Hepatocyte (in vitro differentiated cells): Measurements from ENCODE around the gene ARHGEF25. TPM values are rescaled to one million over a fixed set of nuclear protein-coding genes. Genes with fewer than 3 reads are reported as not detected.
"Not testable (repeated sequence)": the region's sequence is repeated elsewhere in the genome, so short reads cannot be mapped to it uniquely, and the experiment has no call there.

Experiments used
- DNase-seq: peaks from one replicate; pipeline ENCODE4 v3.0.0-alpha.2; 2016; ENCODE audit warnings: low spot score
- H2AFZ ChIP-seq: fragments of 200-600 bp; sonication (generic); 2 replicates; pipeline ENCODE4 v1.6.0; 2016; ENCODE audit warnings: antibody characterized with exemption, mild to moderate bottlenecking
- H3K27ac ChIP-seq: fragments of 200-600 bp; sonication (generic); 2 replicates; pipeline ENCODE4 v1.5.1; 2016; ENCODE audit warnings: mild to moderate bottlenecking
- H3K27me3 ChIP-seq: fragments of 200-600 bp; sonication (generic); 2 replicates; pipeline ENCODE4 v1.6.1; 2016
- H3K36me3 ChIP-seq: fragments of 200-600 bp; sonication (generic); replicated peaks from 2 replicates; pipeline ENCODE4 v1.5.1; 2016; ENCODE audit warnings: low read depth; ENCODE audit not compliant: insufficient read depth
- H3K4me1 ChIP-seq: fragments of 200-600 bp; sonication (generic); 2 replicates; pipeline ENCODE4 v1.5.1; 2016; ENCODE audit warnings: mild to moderate bottlenecking, moderate library complexity; ENCODE audit not compliant: insufficient read depth
- H3K4me2 ChIP-seq: fragments of 200-600 bp; sonication (generic); 2 replicates; pipeline ENCODE4 v1.6.0; 2016
- H3K4me3 ChIP-seq: fragments of 200-600 bp; sonication (generic); 2 replicates; pipeline ENCODE4 v1.5.1; 2016; ENCODE audit warnings: mild to moderate bottlenecking
- H3K79me2 ChIP-seq: fragments of 200-600 bp; sonication (generic); 2 replicates; pipeline ENCODE4 v1.6.0; 2017; ENCODE audit warnings: mild to moderate bottlenecking
- H3K9me2 ChIP-seq: fragments of 200-600 bp; sonication (generic); replicated peaks from 2 replicates; pipeline ENCODE4 v1.6.0; 2017; ENCODE audit warnings: mild to moderate bottlenecking; ENCODE audit not compliant: insufficient read depth
- H3K9me3 ChIP-seq: fragments of 200-600 bp; sonication (generic); 2 replicates; pipeline ENCODE4 v1.5.1; 2016; ENCODE audit warnings: low read depth, mild to moderate bottlenecking
- H4K20me1 ChIP-seq: fragments of 200-600 bp; sonication (generic); 2 replicates; pipeline ENCODE4 v1.6.0; 2016; ENCODE audit warnings: mild to moderate bottlenecking; ENCODE audit not compliant: insufficient read depth, poor library complexity, severe bottlenecking
- CTCF ChIP-seq: fragments of 200-600 bp; sonication (generic); IDR thresholded peaks from 2 replicates; pipeline ENCODE4 v1.5.1; 2016; ENCODE audit warnings: antibody characterized with exemption, mild to moderate bottlenecking; ENCODE audit not compliant: poor library complexity
- EZH2 ChIP-seq: fragments of 200-600 bp; sonication (generic); IDR thresholded peaks from 2 replicates; pipeline ENCODE4 v1.6.1; 2016; ENCODE audit warnings: antibody characterized with exemption, mild to moderate bottlenecking, borderline replicate concordance
- EZH2phosphoT487 ChIP-seq: fragments of 200-600 bp; sonication (generic); IDR thresholded peaks from one replicate; pipeline ENCODE4 v1.6.1; 2018; ENCODE audit warnings: antibody characterized with exemption, mild to moderate bottlenecking, low read depth, moderate library complexity; ENCODE audit not compliant: unreplicated experiment, severe bottlenecking
- WGBS: methylation state at CpG from one replicate; pipeline ENCODE4 v1.1.6; 2016; ENCODE audit warnings: low lambda C conversion rate; ENCODE audit errors: missing lambda C conversion rate; 5-methylcytosine and 5-hydroxymethylcytosine counted together
- polyA plus RNA-seq: library from polyadenylated mRNA; unstranded; fragments of >200 nt; fragmentation: Nextera tagmentation; extraction: Ambion mirVana; gene quantifications from 2 replicates; pipeline ENCODE4 v1.2.1, GENCODE V29; 2016
- total RNA-seq: library from RNA; depleted of rRNA; stranded (reverse); fragments of >200 nt; gene quantifications from 2 replicates; pipeline ENCODE4 v1.2.3, GENCODE V29; 2014

ARHGEF25 gene
- total and polyA plus RNA-seq, 2 experiments from 2014 or later, result 0.29 to 12.6 TPM

- no peaks in the 10 kb centered on the region for H3K9me2 ChIP-seq
- DNase-seq, result no peak
- H3K9me3 ChIP-seq, result no peaks in the 10 kb centered on the region
- 82% methylated on average over 6 of the region's 6 CpGs for WGBS
- H3K79me2 ChIP-seq, result no peaks in the 10 kb centered on the region
- no peak overlapping the region for H2AFZ ChIP-seq
- H4K20me1 ChIP-seq, result no peaks in the 10 kb centered on the region
- no peak overlapping the region for H3K27ac ChIP-seq
- no peaks in the 10 kb centered on the region for H3K36me3 ChIP-seq
- TF ChIP-seq EZH2 (no peak), CTCF (no peak), EZH2phosphoT487 (no peak)
- no peak overlapping the region for H3K4me3 ChIP-seq
- H3K4me1 ChIP-seq, result no peaks in the 10 kb centered on the region
- H3K27me3 ChIP-seq, result no peaks in the 10 kb centered on the region
- H3K4me2 ChIP-seq, result no peak overlapping the region
Measured at GRCh38 chr12:57568838-57569237, 42.4 kb upstream of the ARHGEF25 start.

GRCh38 chr12:57569858-57570257, 41.4 kb upstream of the ARHGEF25 start:
- DNase-seq, result no peak
- H3K9me3 ChIP-seq, result no peaks in the 10 kb centered on the region
- 90% methylated on average over 18 of the region's 18 CpGs for WGBS
- no peaks in the 10 kb centered on the region for H3K9me2 ChIP-seq
- no peak overlapping the region for H3K4me2 ChIP-seq
- no peaks in the 10 kb centered on the region for H3K27me3 ChIP-seq
- no peaks in the 10 kb centered on the region for H3K4me1 ChIP-seq
- H3K36me3 ChIP-seq, result no peaks in the 10 kb centered on the region
- H4K20me1 ChIP-seq, result no peaks in the 10 kb centered on the region
- H2AFZ ChIP-seq, result no peak overlapping the region
- TF ChIP-seq EZH2phosphoT487 (no peak), EZH2 (no peak), CTCF (no peak)
- no peaks in the 10 kb centered on the region for H3K79me2 ChIP-seq
- no peak overlapping the region for H3K27ac ChIP-seq
- no peak overlapping the region for H3K4me3 ChIP-seq

GRCh38 chr12:57570438-57570837, 40.8 kb upstream of the ARHGEF25 start:
- not testable (repeated sequence) for H3K9me3 ChIP-seq, H3K4me3 ChIP-seq, H4K20me1 ChIP-seq, H3K27me3 ChIP-seq, DNase-seq, H2AFZ ChIP-seq, H3K4me2 ChIP-seq, H3K79me2 ChIP-seq, H3K27ac ChIP-seq, H3K4me1 ChIP-seq, H3K9me2 ChIP-seq, H3K36me3 ChIP-seq
- WGBS, result 91% methylated on average over 13 of the region's 13 CpGs

- Histone ChIP-seq H3K4me1 (no peaks in the 10 kb centered on the region), H3K4me3 (no peak overlapping the region), H4K20me1 (no peaks in the 10 kb centered on the region), H3K36me3 (no peaks in the 10 kb centered on the region), H3K27ac (no peak overlapping the region), H2AFZ (no peak overlapping the region), H3K4me2 (no peak overlapping the region), H3K9me3 (no peaks in the 10 kb centered on the region), H3K27me3 (no peaks in the 10 kb centered on the region), H3K9me2 (no peaks in the 10 kb centered on the region), H3K79me2 (no peaks in the 10 kb centered on the region)
- no peak for DNase-seq
- no peak for TF ChIP-seq EZH2phosphoT487
- 87% methylated on average over 12 of the region's 12 CpGs for WGBS
Measured at GRCh38 chr12:57571926-57572762, 39.1 kb upstream of the ARHGEF25 start.
